ENCODE measurements around the gene SNX17.
"Not testable (repeated sequence)": the region's sequence is repeated elsewhere in the genome, so short reads cannot be mapped to it uniquely, and the experiment has no call there.

Gene SNX17

DNA sequence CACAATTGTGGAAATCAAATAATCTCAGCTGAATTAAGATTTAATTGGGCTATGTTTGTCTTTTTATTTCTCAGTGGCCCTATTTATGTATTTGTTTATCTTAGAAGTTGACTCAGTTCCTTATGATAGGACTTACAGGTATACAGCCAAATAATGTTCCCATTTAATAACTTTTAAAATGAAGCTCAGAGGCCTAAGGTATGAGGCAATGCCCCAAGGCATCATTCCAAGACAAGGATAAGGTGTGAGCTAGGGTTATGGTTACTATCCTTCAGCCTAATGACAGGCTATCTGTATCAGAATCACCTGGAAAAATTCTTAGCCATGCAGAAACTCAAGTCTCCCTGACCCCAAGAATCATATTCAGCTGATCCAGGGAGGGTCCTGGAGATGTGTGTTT lies 50.6 kb downstream of the SNX17 start:
- H3K27me3 ChIP-seq (ENCODE audit: insufficient read depth, poor library complexity, severe bottlenecking) = no peaks in the 10 kb centered on the region

DNA sequence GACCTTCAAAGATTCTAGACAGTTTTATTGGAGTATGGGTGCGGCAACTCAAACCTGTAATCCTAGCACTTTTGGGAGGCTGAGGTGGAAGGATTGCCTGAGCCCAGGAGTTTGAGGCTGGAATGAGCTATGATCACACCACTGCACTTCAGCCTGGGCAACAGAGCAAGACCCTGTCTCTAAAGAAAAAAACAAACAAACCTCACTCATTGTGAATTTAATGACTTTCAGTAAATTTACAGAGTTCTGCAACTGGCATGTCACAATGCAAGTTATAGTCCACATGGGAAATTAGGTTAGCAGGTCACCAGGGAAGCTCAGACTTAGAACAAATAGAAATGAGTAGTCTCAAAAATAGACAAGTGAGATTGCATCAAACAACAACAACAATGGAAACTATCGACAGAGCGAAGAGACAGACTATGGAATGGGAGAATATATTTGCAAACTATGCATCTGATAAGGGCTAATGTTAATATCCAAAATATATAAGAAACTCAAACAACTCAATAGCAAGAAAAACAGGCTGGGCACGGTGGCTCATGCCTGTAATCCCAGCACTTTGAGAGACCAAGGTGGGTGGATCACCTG lies 51.3 kb downstream of the SNX17 start:
- Histone ChIP-seq H3K4me3 (replicated peaks; ENCODE audit: insufficient read depth, low read length) (no peak overlapping the region), H3K27ac (replicated peaks) (no peak overlapping the region), H3K27me3 (ENCODE audit: insufficient read depth, poor library complexity, severe bottlenecking) (no peaks in the 10 kb centered on the region)
- no peak for TF ChIP-seq SPI1 (IDR thresholded peaks at IDR 0.05; ENCODE audit: borderline replicate concordance, low read depth)
- DNase-seq (ENCODE audit: low read depth in 1 of 2, low spot score in 1 of 2) = no peak

More for the DNA sequence above, 50.6 kb downstream of the SNX17 start:
- no peak for TF ChIP-seq SPI1 (IDR thresholded peaks at IDR 0.05; ENCODE audit: borderline replicate concordance, low read depth)
- no peak for TF ChIP-seq GABPA (IDR thresholded peaks at IDR 0.05; ENCODE audit: low read depth)
- TF ChIP-seq, protein P1, sequence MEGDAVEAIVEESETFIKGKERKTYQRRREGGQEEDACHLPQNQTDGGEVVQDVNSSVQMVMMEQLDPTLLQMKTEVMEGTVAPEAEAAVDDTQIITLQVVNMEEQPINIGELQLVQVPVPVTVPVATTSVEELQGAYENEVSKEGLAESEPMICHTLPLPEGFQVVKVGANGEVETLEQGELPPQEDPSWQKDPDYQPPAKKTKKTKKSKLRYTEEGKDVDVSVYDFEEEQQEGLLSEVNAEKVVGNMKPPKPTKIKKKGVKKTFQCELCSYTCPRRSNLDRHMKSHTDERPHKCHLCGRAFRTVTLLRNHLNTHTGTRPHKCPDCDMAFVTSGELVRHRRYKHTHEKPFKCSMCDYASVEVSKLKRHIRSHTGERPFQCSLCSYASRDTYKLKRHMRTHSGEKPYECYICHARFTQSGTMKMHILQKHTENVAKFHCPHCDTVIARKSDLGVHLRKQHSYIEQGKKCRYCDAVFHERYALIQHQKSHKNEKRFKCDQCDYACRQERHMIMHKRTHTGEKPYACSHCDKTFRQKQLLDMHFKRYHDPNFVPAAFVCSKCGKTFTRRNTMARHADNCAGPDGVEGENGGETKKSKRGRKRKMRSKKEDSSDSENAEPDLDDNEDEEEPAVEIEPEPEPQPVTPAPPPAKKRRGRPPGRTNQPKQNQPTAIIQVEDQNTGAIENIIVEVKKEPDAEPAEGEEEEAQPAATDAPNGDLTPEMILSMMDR (IDR thresholded peaks at IDR 0.05; ENCODE audit: insufficient read depth, low read length) = no peak
- TF ChIP-seq, protein P2, sequence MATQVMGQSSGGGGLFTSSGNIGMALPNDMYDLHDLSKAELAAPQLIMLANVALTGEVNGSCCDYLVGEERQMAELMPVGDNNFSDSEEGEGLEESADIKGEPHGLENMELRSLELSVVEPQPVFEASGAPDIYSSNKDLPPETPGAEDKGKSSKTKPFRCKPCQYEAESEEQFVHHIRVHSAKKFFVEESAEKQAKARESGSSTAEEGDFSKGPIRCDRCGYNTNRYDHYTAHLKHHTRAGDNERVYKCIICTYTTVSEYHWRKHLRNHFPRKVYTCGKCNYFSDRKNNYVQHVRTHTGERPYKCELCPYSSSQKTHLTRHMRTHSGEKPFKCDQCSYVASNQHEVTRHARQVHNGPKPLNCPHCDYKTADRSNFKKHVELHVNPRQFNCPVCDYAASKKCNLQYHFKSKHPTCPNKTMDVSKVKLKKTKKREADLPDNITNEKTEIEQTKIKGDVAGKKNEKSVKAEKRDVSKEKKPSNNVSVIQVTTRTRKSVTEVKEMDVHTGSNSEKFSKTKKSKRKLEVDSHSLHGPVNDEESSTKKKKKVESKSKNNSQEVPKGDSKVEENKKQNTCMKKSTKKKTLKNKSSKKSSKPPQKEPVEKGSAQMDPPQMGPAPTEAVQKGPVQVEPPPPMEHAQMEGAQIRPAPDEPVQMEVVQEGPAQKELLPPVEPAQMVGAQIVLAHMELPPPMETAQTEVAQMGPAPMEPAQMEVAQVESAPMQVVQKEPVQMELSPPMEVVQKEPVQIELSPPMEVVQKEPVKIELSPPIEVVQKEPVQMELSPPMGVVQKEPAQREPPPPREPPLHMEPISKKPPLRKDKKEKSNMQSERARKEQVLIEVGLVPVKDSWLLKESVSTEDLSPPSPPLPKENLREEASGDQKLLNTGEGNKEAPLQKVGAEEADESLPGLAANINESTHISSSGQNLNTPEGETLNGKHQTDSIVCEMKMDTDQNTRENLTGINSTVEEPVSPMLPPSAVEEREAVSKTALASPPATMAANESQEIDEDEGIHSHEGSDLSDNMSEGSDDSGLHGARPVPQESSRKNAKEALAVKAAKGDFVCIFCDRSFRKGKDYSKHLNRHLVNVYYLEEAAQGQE (IDR thresholded peaks at IDR 0.05; ENCODE audit: insufficient replicate concordance, low read depth) = no peak
- TF ChIP-seq POLR2AphosphoS5 (IDR thresholded peaks at IDR 0.05; ENCODE audit: low read depth) = no peak
- no peak for DNase-seq (ENCODE audit: low read depth in 1 of 2, low spot score in 1 of 2)
- Histone ChIP-seq H3K27ac (replicated peaks) (no peak overlapping the region), H3K4me3 (replicated peaks; ENCODE audit: insufficient read depth, low read length) (no peak overlapping the region)

DNA sequence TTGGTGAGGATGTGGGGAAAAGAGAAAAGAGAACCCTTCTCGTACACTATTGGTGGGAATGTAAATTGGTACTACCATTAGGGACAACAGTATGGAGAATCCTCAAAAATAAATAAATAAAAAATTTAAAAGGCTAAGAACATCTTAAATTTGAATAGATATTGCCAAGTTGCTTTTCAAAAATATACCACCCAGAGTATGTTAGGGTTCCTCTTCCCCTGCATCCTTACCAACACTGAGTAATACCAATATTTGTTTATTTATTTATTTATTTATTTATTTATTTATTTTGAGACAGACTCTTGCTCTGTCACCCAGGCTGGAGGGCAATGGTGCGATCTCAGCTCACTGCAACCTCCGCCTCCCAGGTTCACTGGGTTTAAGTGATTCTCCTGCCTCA lies 52.5 kb downstream of the SNX17 start:
- Histone ChIP-seq H3K27ac (replicated peaks) (no peak overlapping the region), H3K27me3 (ENCODE audit: insufficient read depth, poor library complexity, severe bottlenecking) (no peaks in the 10 kb centered on the region), H3K4me3 (replicated peaks; ENCODE audit: insufficient read depth, low read length) (no peak overlapping the region)
- no peak for DNase-seq (ENCODE audit: low read depth in 1 of 2, low spot score in 1 of 2)
- TF ChIP-seq, protein P1 (IDR thresholded peaks at IDR 0.05; ENCODE audit: insufficient read depth, low read length) = no peak
- TF ChIP-seq SPI1 (IDR thresholded peaks at IDR 0.05; ENCODE audit: borderline replicate concordance, low read depth) = no peak
- no peak for TF ChIP-seq GABPA (IDR thresholded peaks at IDR 0.05; ENCODE audit: low read depth)
- TF ChIP-seq, protein P2 (IDR thresholded peaks at IDR 0.05; ENCODE audit: insufficient replicate concordance, low read depth) = no peak
- no peak for TF ChIP-seq POLR2AphosphoS5 (IDR thresholded peaks at IDR 0.05; ENCODE audit: low read depth)

DNA sequence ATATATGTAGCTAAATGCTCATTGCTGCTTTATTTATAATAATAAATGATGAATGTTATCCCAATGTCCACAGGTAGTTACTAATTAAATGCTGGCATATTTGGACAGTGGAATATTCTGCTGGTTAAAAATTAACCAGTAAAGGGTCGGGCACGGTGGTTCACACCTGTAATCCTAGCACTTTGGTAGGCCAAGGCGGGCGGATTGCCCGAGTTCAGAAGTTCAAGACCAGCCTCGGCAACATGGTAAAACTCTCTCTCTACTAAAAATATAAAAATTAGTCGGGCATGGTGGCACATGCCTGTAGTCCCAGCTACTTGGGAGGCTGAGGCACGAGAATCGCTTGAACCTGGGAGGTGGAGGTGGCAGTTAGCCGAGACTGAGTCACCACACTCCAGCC lies 54.6 kb downstream of the SNX17 start:
- not testable (repeated sequence) for DNase-seq (ENCODE audit: low read depth in 1 of 2, low spot score in 1 of 2); H3K4me3 ChIP-seq (replicated peaks; ENCODE audit: insufficient read depth, low read length); H3K27ac ChIP-seq (replicated peaks); H3K27me3 ChIP-seq (ENCODE audit: insufficient read depth, poor library complexity, severe bottlenecking)

Measured in HL-60 (cell line).